Caco-2 (cell line): ENCODE data around the gene PDLIM1. TPM values are rescaled to one million over a fixed set of nuclear protein-coding genes. Genes with fewer than 3 reads are reported as not detected.
A peak's percentile ranks its signal among the peaks of the same experiment; 100 is the strongest.

Experiments used
- BruUV-seq: library from RNA; stranded (reverse); fragments of 400-500 nt; replicated peaks from 2 replicates; lab custom pipeline; 2021; lab: Mats Ljungman, UMichigan
- CTCF ChIA-PET: fragments of 300-600 bp; sonication (Branson Sonifier 250); formaldehyde crosslinking; loops from one replicate; lab custom pipeline; 2022; ENCODE audit warnings: antibody characterized with exemption; lab: Charles Lee
- POLR2A ChIA-PET: fragments of 300-600 bp; sonication (Branson Sonifier 250); formaldehyde crosslinking; loops from one replicate; lab custom pipeline; 2022; ENCODE audit warnings: antibody characterized with exemption; lab: Charles Lee
- DNase-seq, 2 experiments: peaks; one replicate each; pipeline versions ENCODE4 v3.0.0 to v3.0.0-alpha.2; 2020 to 2022
- H3K27me3 ChIP-seq: replicated peaks from 2 replicates; pipeline ENCODE4 v1.6.0; 2011; ENCODE audit warnings: low read length; ENCODE audit not compliant: control insufficient read depth, insufficient read depth
- H3K36me3 ChIP-seq: 2 replicates; pipeline ENCODE4 v1.5.1; 2011; ENCODE audit warnings: low read length; ENCODE audit not compliant: control insufficient read depth, insufficient read depth
- H3K4me1 ChIP-seq: fragments of 250-450 bp; sonication (Bioruptor Pico); 2 replicates; pipeline ENCODE4 v1.5.1; 2020; ENCODE audit warnings: mild to moderate bottlenecking
- H3K4me3 ChIP-seq: 2 replicates; pipeline ENCODE4 v1.5.1; 2011; ENCODE audit warnings: low read depth, mild to moderate bottlenecking, control low read depth, low read length
- H3K9me3 ChIP-seq: fragments of 250-450 bp; sonication (Bioruptor Pico); 2 replicates; pipeline ENCODE4 v1.5.1; 2020; ENCODE audit warnings: mild to moderate bottlenecking, moderate library complexity
- H3K27ac Mint-ChIP-seq: one replicate; pipeline ENCODE4 v1.8.0; 2022; ENCODE audit warnings: mixed read lengths; ENCODE audit not compliant: unreplicated experiment
- H3K27me3 Mint-ChIP-seq: one replicate; pipeline ENCODE4 v1.8.0; 2022; ENCODE audit warnings: mixed read lengths; ENCODE audit not compliant: insufficient read depth, unreplicated experiment
- H3K36me3 Mint-ChIP-seq: one replicate; pipeline ENCODE4 v1.8.0; 2022; ENCODE audit warnings: mild to moderate bottlenecking, mixed read lengths; ENCODE audit not compliant: insufficient read depth, unreplicated experiment
- H3K4me1 Mint-ChIP-seq: one replicate; pipeline ENCODE4 v1.8.0; 2022; ENCODE audit warnings: low read depth, mixed read lengths; ENCODE audit not compliant: unreplicated experiment
- H3K4me3 Mint-ChIP-seq: one replicate; pipeline ENCODE4 v1.8.0; 2022; ENCODE audit warnings: mild to moderate bottlenecking, moderate library complexity, mixed read lengths; ENCODE audit not compliant: unreplicated experiment
- H3K9me3 Mint-ChIP-seq: one replicate; pipeline ENCODE4 v1.8.0; 2022; ENCODE audit warnings: mixed read lengths; ENCODE audit not compliant: unreplicated experiment
- intact Hi-C: fragments of 100-400 bp; cut with micrococcal nuclease; formaldehyde crosslinking; loops from one replicate; pipeline ENCODE4 v1.10.0; 2022; ENCODE audit not compliant: unreplicated experiment
- total RNA-seq: library from RNA; stranded (reverse); gene quantifications from 2 replicates; pipeline ENCODE4 v1.2.3, GENCODE V29; 2022
- TF ChIP-seq, protein P1 (sequence below), 2 experiments: fragments of 200-600 bp in 1 of 2; IDR thresholded peaks; 1 replicate in 1 of 2; 2 replicates in 1 of 2; pipeline versions ENCODE4 v1.5.1 to v1.8.0; 2011 to 2022; ENCODE audit warnings: antibody characterized with exemption in 1 of 2, control low read depth in 1 of 2, inconsistent platforms in 1 of 2, low read depth in 1 of 2, low read length in 1 of 2, mild to moderate bottlenecking in 1 of 2, moderate library complexity in 1 of 2; ENCODE audit not compliant: insufficient read depth in 1 of 2, severe bottlenecking in 1 of 2, unreplicated experiment in 1 of 2

Gene PDLIM1
- total RNA-seq, 1 experiment from 2014 or later: 506 TPM

DNA sequence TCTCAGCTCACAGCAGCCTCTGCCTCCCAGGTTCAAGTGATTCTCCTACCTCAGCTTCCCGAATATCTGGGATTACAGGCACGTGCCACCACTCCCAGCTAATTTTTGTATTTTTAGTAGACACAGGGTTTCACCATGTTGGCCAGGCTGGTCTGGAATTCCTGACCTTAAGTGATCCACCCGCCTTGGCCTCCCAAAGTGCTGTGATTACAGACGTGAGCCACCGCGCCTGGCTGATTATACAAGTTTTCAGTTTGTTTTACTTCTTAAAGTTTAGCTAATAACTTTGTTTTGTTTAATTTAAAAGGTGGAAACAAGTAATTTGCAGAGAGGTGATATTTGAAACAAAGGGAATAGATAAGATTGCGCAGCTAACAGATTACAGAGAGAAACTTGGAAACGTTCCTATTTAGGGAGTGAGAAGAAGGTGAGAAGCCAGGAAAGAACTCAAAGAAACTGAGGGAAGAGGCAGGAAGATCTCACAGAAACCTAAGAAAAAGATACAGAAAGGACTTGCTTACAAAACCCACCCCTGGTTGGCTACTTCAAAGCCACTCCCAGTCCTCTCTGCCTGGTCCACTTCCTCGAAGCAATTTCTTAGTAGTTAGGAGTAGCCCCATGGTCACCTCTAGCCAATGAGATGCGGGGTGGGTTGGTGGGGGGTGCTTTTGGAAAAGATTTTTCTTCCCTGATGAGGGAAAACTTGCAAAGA, 15.0 kb upstream of the PDLIM1 start:
- peak overlapping the region; percentile 43 for H3K27ac Mint-ChIP-seq
- intact Hi-C loops: loop anchor here (1.0 kb wide), 1 partner anchor 25 kb away; no protein-coding TSS in a partner anchor
- CTCF ChIA-PET: no interaction called here

DNA sequence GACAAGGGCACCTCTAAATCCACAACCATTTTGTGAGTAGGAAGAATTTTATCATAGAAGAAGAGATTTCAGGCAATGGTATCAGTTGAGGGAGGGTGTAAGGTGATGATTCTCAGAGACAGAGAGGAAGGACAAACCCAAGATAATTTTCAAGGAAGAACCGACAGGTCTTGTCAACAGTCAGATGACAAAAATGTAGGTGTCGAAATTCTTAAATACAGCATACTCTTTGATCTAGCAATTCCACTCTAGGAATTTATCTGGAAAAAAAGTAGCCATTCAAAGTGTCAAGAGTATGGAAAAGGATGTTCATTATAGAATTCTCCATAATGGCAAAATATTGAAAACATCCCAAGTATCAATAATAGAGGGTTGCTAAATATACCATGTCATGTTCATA, 14.2 kb upstream of the PDLIM1 start:
- Histone ChIP-seq H3K27me3 (no peaks in the 10 kb centered on the region), H3K4me1 (peaks cover 56% of the 10 kb centered on the region), H3K36me3 (no peaks in the 10 kb centered on the region), H3K9me3 (no peaks in the 10 kb centered on the region), H3K4me3 (no peak overlapping the region)
- Mint-ChIP-seq H3K9me3 (no peaks in the 10 kb centered on the region), H3K27me3 (no peaks in the 10 kb centered on the region), H3K36me3 (no peaks in the 10 kb centered on the region), H3K4me3 (no peak overlapping the region), H3K27ac (no peak overlapping the region), H3K4me1 (peaks cover 21% of the 10 kb centered on the region)
- TF ChIP-seq, protein P1, sequence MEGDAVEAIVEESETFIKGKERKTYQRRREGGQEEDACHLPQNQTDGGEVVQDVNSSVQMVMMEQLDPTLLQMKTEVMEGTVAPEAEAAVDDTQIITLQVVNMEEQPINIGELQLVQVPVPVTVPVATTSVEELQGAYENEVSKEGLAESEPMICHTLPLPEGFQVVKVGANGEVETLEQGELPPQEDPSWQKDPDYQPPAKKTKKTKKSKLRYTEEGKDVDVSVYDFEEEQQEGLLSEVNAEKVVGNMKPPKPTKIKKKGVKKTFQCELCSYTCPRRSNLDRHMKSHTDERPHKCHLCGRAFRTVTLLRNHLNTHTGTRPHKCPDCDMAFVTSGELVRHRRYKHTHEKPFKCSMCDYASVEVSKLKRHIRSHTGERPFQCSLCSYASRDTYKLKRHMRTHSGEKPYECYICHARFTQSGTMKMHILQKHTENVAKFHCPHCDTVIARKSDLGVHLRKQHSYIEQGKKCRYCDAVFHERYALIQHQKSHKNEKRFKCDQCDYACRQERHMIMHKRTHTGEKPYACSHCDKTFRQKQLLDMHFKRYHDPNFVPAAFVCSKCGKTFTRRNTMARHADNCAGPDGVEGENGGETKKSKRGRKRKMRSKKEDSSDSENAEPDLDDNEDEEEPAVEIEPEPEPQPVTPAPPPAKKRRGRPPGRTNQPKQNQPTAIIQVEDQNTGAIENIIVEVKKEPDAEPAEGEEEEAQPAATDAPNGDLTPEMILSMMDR (IDR thresholded peaks at IDR 0.05; ENCODE audit: insufficient read depth in 1 of 2, low read depth in 1 of 2, low read length in 1 of 2, severe bottlenecking in 1 of 2, unreplicated experiment in 1 of 2): no peak
- ChIA-PET POLR2A (interaction anchor here (0.5 kb wide), 1 partner anchor 54 kb away, joined by 3 read pairs; no protein-coding TSS in a partner anchor), CTCF (interaction anchor here (0.7 kb wide), 1 partner anchor 172 kb away, joined by 3 read pairs; no protein-coding TSS in a partner anchor)
- no TSS peak for BruUV-seq
- peak in 1 of 2 experiments; percentile 21 for DNase-seq
- intact Hi-C loops: loop anchor here (1.0 kb wide), 1 partner anchor 25 kb away; no protein-coding TSS in a partner anchor

More for the DNA sequence above, 15.0 kb upstream of the PDLIM1 start:
- TF ChIP-seq, protein P1 (IDR thresholded peaks at IDR 0.05; ENCODE audit: insufficient read depth in 1 of 2, low read depth in 1 of 2, low read length in 1 of 2, severe bottlenecking in 1 of 2, unreplicated experiment in 1 of 2): no peak
- Histone ChIP-seq H3K9me3 (no peaks in the 10 kb centered on the region), H3K4me3 (no peak overlapping the region), H3K36me3 (no peaks in the 10 kb centered on the region), H3K27me3 (no peaks in the 10 kb centered on the region), H3K4me1 (peaks cover 56% of the 10 kb centered on the region)
- BruUV-seq: no TSS peak
- peak; percentile 34 to 56 for DNase-seq
- peaks cover 28% of the 10 kb centered on the region for H3K4me1 Mint-ChIP-seq
- no peaks in the 10 kb centered on the region for H3K27me3 Mint-ChIP-seq
- POLR2A ChIA-PET: interaction anchor here (0.5 to 0.8 kb wide), 2 partner anchors 41 to 53 kb away, joined by 3 read pairs; no protein-coding TSS in a partner anchor
- no peaks in the 10 kb centered on the region for H3K9me3 Mint-ChIP-seq
- peak overlapping the region; percentile 6 for H3K4me3 Mint-ChIP-seq
- H3K36me3 Mint-ChIP-seq: no peaks in the 10 kb centered on the region

DNA sequence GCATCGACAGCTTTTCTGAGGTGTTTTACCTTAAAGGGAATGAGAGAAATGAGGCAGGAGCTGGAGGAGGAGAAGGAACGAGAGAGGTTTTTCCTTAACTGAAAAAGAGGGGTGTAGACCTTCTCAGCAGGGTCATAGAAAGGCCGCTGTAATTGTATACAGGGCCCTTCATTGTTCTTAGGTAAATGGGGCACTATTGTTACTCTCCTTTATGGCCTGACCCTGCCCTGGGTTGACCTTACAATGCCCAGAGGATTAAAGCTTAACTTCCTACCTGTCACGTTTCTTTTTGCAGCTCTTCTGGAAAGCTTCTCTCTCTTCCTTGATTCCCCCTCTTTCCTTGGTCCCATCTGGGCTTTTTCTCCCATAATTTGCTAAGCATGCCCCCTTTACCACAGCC, 13.7 kb upstream of the PDLIM1 start:
- Mint-ChIP-seq H3K9me3 (no peaks in the 10 kb centered on the region), H3K27ac (no peak overlapping the region), H3K4me1 (peaks cover 16% of the 10 kb centered on the region), H3K4me3 (no peak overlapping the region), H3K27me3 (no peaks in the 10 kb centered on the region), H3K36me3 (no peaks in the 10 kb centered on the region)
- TF ChIP-seq, protein P1 (IDR thresholded peaks at IDR 0.05; ENCODE audit: insufficient read depth in 1 of 2, low read depth in 1 of 2, low read length in 1 of 2, severe bottlenecking in 1 of 2, unreplicated experiment in 1 of 2): no peak
- BruUV-seq: no TSS peak
- Histone ChIP-seq H3K9me3 (no peaks in the 10 kb centered on the region), H3K4me3 (no peak overlapping the region), H3K36me3 (no peaks in the 10 kb centered on the region), H3K27me3 (no peaks in the 10 kb centered on the region), H3K4me1 (peaks cover 56% of the 10 kb centered on the region)
- intact Hi-C loops: no loop called here
- POLR2A ChIA-PET: no interaction called here
- DNase-seq: no peak
- CTCF ChIA-PET: interaction anchor here (0.7 to 0.8 kb wide), 2 partner anchors 26 to 171 kb away, joined by 3 read pairs; no protein-coding TSS in a partner anchor
